ENCODE data around the gene SCFD1.
"Not testable (repeated sequence)": the region's sequence is repeated elsewhere in the genome, so short reads cannot be mapped to it uniquely, and the experiment has no call there.

The SCFD1 gene

GRCh38 chr14:30585204-30585603, 36.9 kb upstream of the SCFD1 start:
- H3K36me3 ChIP-seq (ENCODE audit: insufficient read depth, low read length) = no peaks in the 10 kb centered on the region
- H3K4me1 ChIP-seq (ENCODE audit: insufficient read depth, low read length) = no peaks in the 10 kb centered on the region
- H3K4me3 ChIP-seq (ENCODE audit: low read depth in 1 of 2, low read length in 2 of 2) = no peak overlapping the region
- no peaks in the 10 kb centered on the region for H3K9me3 ChIP-seq (ENCODE audit: low read length)
- no peak overlapping the region for H3K9ac ChIP-seq (ENCODE audit: low read length)
- H3K27me3 ChIP-seq (ENCODE audit: control insufficient read depth in 1 of 2, insufficient read depth in 2 of 2, low read length in 2 of 2) = no peaks in the 10 kb centered on the region
- no peak overlapping the region for H3K27ac ChIP-seq (ENCODE audit: low read depth, low read length)

DNA sequence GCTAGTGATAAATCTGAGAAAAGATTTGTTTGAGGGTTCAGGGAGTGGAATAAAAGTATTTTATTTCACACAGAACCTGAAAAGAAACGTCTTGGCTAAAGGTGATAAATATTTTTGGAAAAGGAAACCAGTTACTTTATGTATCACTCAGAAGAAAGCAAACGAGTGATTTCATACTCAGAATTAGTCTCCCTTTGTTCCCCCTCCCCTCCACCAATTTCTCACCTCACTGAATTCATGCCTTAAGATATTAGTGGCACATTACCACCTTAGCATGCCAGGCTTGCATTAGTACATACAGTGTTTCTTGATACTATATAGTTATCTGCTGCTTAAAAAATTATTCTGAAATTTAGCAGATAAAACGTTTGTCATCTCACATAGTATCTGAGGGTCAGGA, 35.0 kb upstream of the SCFD1 start:
- Histone ChIP-seq H3K9me3 (ENCODE audit: low read length) (no peaks in the 10 kb centered on the region), H3K27ac (ENCODE audit: low read depth, low read length) (no peak overlapping the region), H3K36me3 (ENCODE audit: insufficient read depth, low read length) (no peaks in the 10 kb centered on the region), H3K4me3 (ENCODE audit: low read depth in 1 of 2, low read length in 2 of 2) (no peak overlapping the region), H3K27me3 (ENCODE audit: control insufficient read depth in 1 of 2, insufficient read depth in 2 of 2, low read length in 2 of 2) (no peaks in the 10 kb centered on the region), H3K4me1 (ENCODE audit: insufficient read depth, low read length) (no peaks in the 10 kb centered on the region), H3K9ac (ENCODE audit: low read length) (no peak overlapping the region)

GRCh38 chr14:30588873-30589272, 33.2 kb upstream of the SCFD1 start:
- Histone ChIP-seq H3K4me1 (ENCODE audit: insufficient read depth, low read length) (no peaks in the 10 kb centered on the region), H3K27ac (ENCODE audit: low read depth, low read length) (no peak overlapping the region), H3K36me3 (ENCODE audit: insufficient read depth, low read length) (no peaks in the 10 kb centered on the region), H3K4me3 (ENCODE audit: low read depth in 1 of 2, low read length in 2 of 2) (no peak overlapping the region), H3K9me3 (ENCODE audit: low read length) (no peaks in the 10 kb centered on the region), H3K27me3 (ENCODE audit: control insufficient read depth in 1 of 2, insufficient read depth in 2 of 2, low read length in 2 of 2) (no peaks in the 10 kb centered on the region), H3K9ac (ENCODE audit: low read length) (no peak overlapping the region)

DNA sequence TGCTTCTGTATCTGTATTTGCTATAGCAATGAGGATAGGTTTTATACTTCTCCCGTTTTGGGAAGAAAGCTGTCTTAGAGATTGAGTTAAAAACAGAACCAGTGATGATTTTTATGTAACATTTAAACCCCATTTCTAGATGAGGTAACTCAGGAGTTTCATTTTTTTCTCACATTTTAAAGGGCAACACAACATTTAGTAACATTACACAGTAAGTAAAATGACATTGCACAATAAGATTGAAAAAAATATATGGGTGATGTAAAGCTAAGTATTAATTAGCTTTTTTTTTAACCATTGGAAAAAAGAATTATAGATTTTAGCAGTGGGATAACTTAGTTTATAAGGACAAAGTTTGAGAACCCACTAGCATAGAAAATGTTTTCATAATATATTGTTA, 25.2 kb upstream of the SCFD1 start:
- no peaks in the 10 kb centered on the region for H3K9me3 ChIP-seq (ENCODE audit: low read length)
- H3K36me3 ChIP-seq (ENCODE audit: insufficient read depth, low read length) = peaks cover 14% of the 10 kb centered on the region
- no peaks in the 10 kb centered on the region for H3K4me1 ChIP-seq (ENCODE audit: insufficient read depth, low read length)
- H3K27ac ChIP-seq (ENCODE audit: low read depth, low read length) = no peak overlapping the region
- no peak overlapping the region for H3K9ac ChIP-seq (ENCODE audit: low read length)
- H3K27me3 ChIP-seq (ENCODE audit: control insufficient read depth in 1 of 2, insufficient read depth in 2 of 2, low read length in 2 of 2) = no peaks in the 10 kb centered on the region
- H3K4me3 ChIP-seq (ENCODE audit: low read depth in 1 of 2, low read length in 2 of 2) = no peak overlapping the region

- Histone ChIP-seq H3K9ac (ENCODE audit: low read length) (no peak overlapping the region), H3K9me3 (ENCODE audit: low read length) (no peaks in the 10 kb centered on the region), H3K4me1 (ENCODE audit: insufficient read depth, low read length) (no peaks in the 10 kb centered on the region), H3K36me3 (ENCODE audit: insufficient read depth, low read length) (peaks cover 14% of the 10 kb centered on the region), H3K27me3 (ENCODE audit: control insufficient read depth in 1 of 2, insufficient read depth in 2 of 2, low read length in 2 of 2) (no peaks in the 10 kb centered on the region), H3K27ac (ENCODE audit: low read depth, low read length) (no peak overlapping the region), H3K4me3 (ENCODE audit: low read depth in 1 of 2, low read length in 2 of 2) (no peak overlapping the region)
These were observed 24.6 kb upstream of the SCFD1 start for GRCh38 chr14:30597504-30597903.

- no peak overlapping the region for H3K27ac ChIP-seq (ENCODE audit: low read depth, low read length)
- H3K27me3 ChIP-seq (ENCODE audit: control insufficient read depth in 1 of 2, insufficient read depth in 2 of 2, low read length in 2 of 2) = no peaks in the 10 kb centered on the region
- H3K9me3 ChIP-seq (ENCODE audit: low read length) = no peaks in the 10 kb centered on the region
- no peak overlapping the region for H3K4me3 ChIP-seq (ENCODE audit: low read depth in 1 of 2, low read length in 2 of 2)
- peaks cover 17% of the 10 kb centered on the region for H3K36me3 ChIP-seq (ENCODE audit: insufficient read depth, low read length)
- no peaks in the 10 kb centered on the region for H3K4me1 ChIP-seq (ENCODE audit: insufficient read depth, low read length)
- no peak overlapping the region for H3K9ac ChIP-seq (ENCODE audit: low read length)
These were observed 20.9 kb upstream of the SCFD1 start for GRCh38 chr14:30600922-30601918.

DNA sequence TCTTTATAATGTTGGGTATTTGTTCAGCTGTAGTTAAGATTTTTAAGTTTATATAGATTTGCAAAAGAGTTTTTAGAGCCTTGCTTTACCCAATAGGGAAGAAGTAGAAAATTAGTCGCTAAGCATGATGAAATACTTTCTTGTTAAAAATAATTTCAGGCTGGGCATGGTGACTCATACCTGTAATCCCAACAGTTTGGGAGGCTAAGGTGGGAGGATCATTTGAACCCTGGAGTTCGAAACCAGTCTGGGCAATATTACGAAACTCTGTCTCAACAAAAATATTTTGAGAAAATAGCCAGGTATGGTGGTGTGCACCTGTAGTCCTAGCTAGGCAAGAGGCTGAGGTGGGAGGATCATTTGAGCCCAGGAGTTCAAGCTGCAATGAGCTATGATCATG, 18.7 kb upstream of the SCFD1 start:
- H3K9ac ChIP-seq (ENCODE audit: low read length) = no peak overlapping the region
- H3K4me1 ChIP-seq (ENCODE audit: insufficient read depth, low read length) = no peaks in the 10 kb centered on the region
- H3K4me3 ChIP-seq (ENCODE audit: low read depth in 1 of 2, low read length in 2 of 2) = no peak overlapping the region
- no peak overlapping the region for H3K27ac ChIP-seq (ENCODE audit: low read depth, low read length)
- H3K9me3 ChIP-seq (ENCODE audit: low read length) = no peaks in the 10 kb centered on the region
- H3K36me3 ChIP-seq (ENCODE audit: insufficient read depth, low read length) = peaks cover 16% of the 10 kb centered on the region
- H3K27me3 ChIP-seq (ENCODE audit: control insufficient read depth in 1 of 2, insufficient read depth in 2 of 2, low read length in 2 of 2) = no peaks in the 10 kb centered on the region

DNA sequence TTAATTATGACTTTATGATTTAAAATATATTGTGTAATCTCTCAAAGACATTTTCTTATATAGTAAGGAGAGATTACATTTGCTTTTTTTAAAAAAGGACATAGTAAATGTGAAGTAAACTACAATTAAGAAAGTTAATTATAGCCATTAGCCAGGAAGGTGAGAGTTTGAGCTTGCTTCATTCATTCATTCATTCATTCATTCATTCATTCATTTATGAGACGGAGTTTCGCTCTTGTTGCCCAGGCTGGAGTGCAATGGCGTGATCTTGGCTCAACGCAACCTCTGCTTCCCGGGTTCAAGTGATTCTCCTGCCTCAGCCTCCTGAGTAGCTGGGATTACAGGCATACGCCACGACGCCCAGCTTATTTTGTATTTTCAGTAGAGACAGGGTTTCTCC, 17.4 kb upstream of the SCFD1 start:
- not testable (repeated sequence) for H3K27ac ChIP-seq (ENCODE audit: low read depth, low read length); H3K4me3 ChIP-seq (ENCODE audit: low read depth in 1 of 2, low read length in 2 of 2); H3K4me1 ChIP-seq (ENCODE audit: insufficient read depth, low read length); H3K9ac ChIP-seq (ENCODE audit: low read length); H3K9me3 ChIP-seq (ENCODE audit: low read length); H3K36me3 ChIP-seq (ENCODE audit: insufficient read depth, low read length); H3K27me3 ChIP-seq (ENCODE audit: control insufficient read depth in 1 of 2, insufficient read depth in 2 of 2, low read length in 2 of 2)

DNA sequence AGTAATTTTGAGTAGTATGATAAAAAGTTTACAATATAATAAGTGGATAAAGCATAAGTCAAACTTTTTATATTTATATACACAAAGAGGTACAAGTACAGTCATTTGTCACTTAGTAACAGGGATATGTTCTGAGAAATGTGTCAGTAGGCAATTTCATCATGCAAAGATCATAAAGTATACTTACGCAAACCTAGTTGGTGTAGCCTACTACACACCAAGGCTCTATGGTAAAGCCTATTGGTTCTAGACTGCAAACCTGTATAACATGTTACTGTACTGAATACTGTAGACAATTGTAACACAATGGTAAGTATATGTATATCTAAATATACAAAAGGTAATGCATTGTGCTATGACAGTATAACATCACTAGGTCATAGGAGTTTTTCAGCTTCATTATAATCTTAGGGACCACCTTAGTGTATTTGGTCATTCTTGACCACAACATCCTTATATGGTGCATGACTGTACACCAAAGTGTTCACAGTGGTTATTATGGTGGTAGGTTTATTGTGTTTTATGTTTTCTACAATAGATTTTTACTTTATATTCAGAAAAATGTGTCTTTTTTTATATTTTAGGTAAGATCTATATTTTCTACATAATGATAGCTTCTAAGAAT, 14.9 kb upstream of the SCFD1 start:
- peaks cover 3% of the 10 kb centered on the region for H3K36me3 ChIP-seq (ENCODE audit: insufficient read depth, low read length)
- H3K4me1 ChIP-seq (ENCODE audit: insufficient read depth, low read length) = peaks cover 5% of the 10 kb centered on the region
- no peak overlapping the region for H3K9ac ChIP-seq (ENCODE audit: low read length)
- H3K27ac ChIP-seq (ENCODE audit: low read depth, low read length) = no peak overlapping the region
- H3K27me3 ChIP-seq (ENCODE audit: control insufficient read depth in 1 of 2, insufficient read depth in 2 of 2, low read length in 2 of 2) = no peaks in the 10 kb centered on the region
- H3K4me3 ChIP-seq (ENCODE audit: low read depth in 1 of 2, low read length in 2 of 2) = no peak overlapping the region
- H3K9me3 ChIP-seq (ENCODE audit: low read length) = no peaks in the 10 kb centered on the region

- Histone ChIP-seq H3K27me3 (ENCODE audit: control insufficient read depth in 1 of 2, insufficient read depth in 2 of 2, low read length in 2 of 2) (no peaks in the 10 kb centered on the region), H3K27ac (ENCODE audit: low read depth, low read length) (no peak overlapping the region), H3K9me3 (ENCODE audit: low read length) (no peaks in the 10 kb centered on the region), H3K4me3 (ENCODE audit: low read depth in 1 of 2, low read length in 2 of 2) (no peak overlapping the region), H3K9ac (ENCODE audit: low read length) (no peak overlapping the region), H3K36me3 (ENCODE audit: insufficient read depth, low read length) (peaks cover 3% of the 10 kb centered on the region), H3K4me1 (ENCODE audit: insufficient read depth, low read length) (peaks cover 5% of the 10 kb centered on the region)
These were observed 13.5 kb upstream of the SCFD1 start for GRCh38 chr14:30608533-30609006.

- Histone ChIP-seq H3K4me1 (ENCODE audit: insufficient read depth, low read length) (peaks cover 5% of the 10 kb centered on the region), H3K9me3 (ENCODE audit: low read length) (no peaks in the 10 kb centered on the region), H3K36me3 (ENCODE audit: insufficient read depth, low read length) (no peaks in the 10 kb centered on the region), H3K27ac (ENCODE audit: low read depth, low read length) (no peak overlapping the region), H3K4me3 (ENCODE audit: low read depth in 1 of 2, low read length in 2 of 2) (no peak overlapping the region), H3K27me3 (ENCODE audit: control insufficient read depth in 1 of 2, insufficient read depth in 2 of 2, low read length in 2 of 2) (no peaks in the 10 kb centered on the region), H3K9ac (ENCODE audit: low read length) (no peak overlapping the region)
These were observed 11.3 kb upstream of the SCFD1 start for GRCh38 chr14:30610787-30611343.
